Measurements from ENCODE around the gene ETHE1.

The ETHE1 gene

GRCh38 chr19:43554317-43554895 lies 27.4 kb upstream of the ETHE1 start:
- H3K9me2 ChIP-seq (replicated peaks; ENCODE audit: insufficient read depth, low read length), result no peaks in the 10 kb centered on the region
- H3K9ac ChIP-seq (ENCODE audit: low read length), result no peak overlapping the region
- no peaks in the 10 kb centered on the region for H3K27me3 ChIP-seq (ENCODE audit: low read length)
- H3K9me3 ChIP-seq (ENCODE audit: insufficient read depth, low read length), result no peaks in the 10 kb centered on the region
- no peaks in the 10 kb centered on the region for H3K36me3 ChIP-seq (ENCODE audit: low read length)
- no peaks in the 10 kb centered on the region for H4K20me1 ChIP-seq (ENCODE audit: low read depth, low read length)
- no peak overlapping the region for H2AFZ ChIP-seq (ENCODE audit: low read depth, low read length, severe bottlenecking)
- H3K79me2 ChIP-seq (ENCODE audit: insufficient read depth, low read length), result no peaks in the 10 kb centered on the region
- TF ChIP-seq EZH2phosphoT487 (conservative IDR thresholded peaks at IDR 0.05; ENCODE audit: low read length) (no peak), CTCF (IDR thresholded peaks at IDR 0.05; ENCODE audit: insufficient read depth, low read length, poor library complexity, severe bottlenecking) (no peak)
- no peak overlapping the region for H3K27ac ChIP-seq (ENCODE audit: low read depth, low read length)
- H3F3A ChIP-seq (ENCODE audit: insufficient read depth), result no peaks in the 10 kb centered on the region
- no peak overlapping the region for H3K4me3 ChIP-seq (ENCODE audit: insufficient read depth, low read length, poor library complexity, severe bottlenecking)
- H3K4me2 ChIP-seq (ENCODE audit: low read depth, low read length, poor library complexity, severe bottlenecking), result no peak overlapping the region

GRCh38 chr19:43553656-43554055 lies 26.7 kb upstream of the ETHE1 start:
- Histone ChIP-seq H3K9ac (ENCODE audit: low read length) (no peak overlapping the region), H3K9me3 (ENCODE audit: insufficient read depth, low read length) (no peaks in the 10 kb centered on the region), H3F3A (ENCODE audit: insufficient read depth) (no peaks in the 10 kb centered on the region), H3K79me2 (ENCODE audit: insufficient read depth, low read length) (no peaks in the 10 kb centered on the region), H2AFZ (ENCODE audit: low read depth, low read length, severe bottlenecking) (no peak overlapping the region), H3K36me3 (ENCODE audit: low read length) (no peaks in the 10 kb centered on the region), H3K9me2 (replicated peaks; ENCODE audit: insufficient read depth, low read length) (no peaks in the 10 kb centered on the region), H3K4me2 (ENCODE audit: low read depth, low read length, poor library complexity, severe bottlenecking) (no peak overlapping the region), H3K27ac (ENCODE audit: low read depth, low read length) (no peak overlapping the region), H3K4me3 (ENCODE audit: insufficient read depth, low read length, poor library complexity, severe bottlenecking) (no peak overlapping the region), H4K20me1 (ENCODE audit: low read depth, low read length) (no peaks in the 10 kb centered on the region), H3K27me3 (ENCODE audit: low read length) (no peaks in the 10 kb centered on the region)
- TF ChIP-seq EZH2phosphoT487 (conservative IDR thresholded peaks at IDR 0.05; ENCODE audit: low read length), result no peak
- no peak for TF ChIP-seq CTCF (IDR thresholded peaks at IDR 0.05; ENCODE audit: insufficient read depth, low read length, poor library complexity, severe bottlenecking)

- Histone ChIP-seq H3K4me3 (ENCODE audit: insufficient read depth, low read length, poor library complexity, severe bottlenecking) (no peak overlapping the region), H4K20me1 (ENCODE audit: low read depth, low read length) (no peaks in the 10 kb centered on the region), H3K27me3 (ENCODE audit: low read length) (no peaks in the 10 kb centered on the region), H3K9me3 (ENCODE audit: insufficient read depth, low read length) (no peaks in the 10 kb centered on the region), H3F3A (ENCODE audit: insufficient read depth) (no peaks in the 10 kb centered on the region), H2AFZ (ENCODE audit: low read depth, low read length, severe bottlenecking) (no peak overlapping the region), H3K36me3 (ENCODE audit: low read length) (no peaks in the 10 kb centered on the region), H3K27ac (ENCODE audit: low read depth, low read length) (no peak overlapping the region), H3K9ac (ENCODE audit: low read length) (no peak overlapping the region), H3K9me2 (replicated peaks; ENCODE audit: insufficient read depth, low read length) (no peaks in the 10 kb centered on the region), H3K79me2 (ENCODE audit: insufficient read depth, low read length) (no peaks in the 10 kb centered on the region), H3K4me2 (ENCODE audit: low read depth, low read length, poor library complexity, severe bottlenecking) (no peak overlapping the region)
- TF ChIP-seq CTCF (IDR thresholded peaks at IDR 0.05; ENCODE audit: insufficient read depth, low read length, poor library complexity, severe bottlenecking) (no peak), EZH2phosphoT487 (conservative IDR thresholded peaks at IDR 0.05; ENCODE audit: low read length) (no peak)
These were observed 25.6 kb upstream of the ETHE1 start for GRCh38 chr19:43552616-43553015.

Data from SU-DHL-6 (cell line).